Left colon (tissue), 2 donors: ENCODE measurements around the gene PIK3C2G. TPM values are rescaled to one million over a fixed set of nuclear protein-coding genes. Genes with fewer than 3 reads are reported as not detected.
A peak's percentile ranks its signal among the peaks of the same experiment; 100 is the strongest.

Experiments used
- ATAC-seq: fragments of 200-7000 bp; cut with Tn5 transposase; one replicate; pipeline ENCODE4 v1.9.1; 2020; ENCODE audit warnings: mild to moderate bottlenecking, moderate library complexity
- DNase-seq, 2 donors: peaks; one replicate each; pipeline ENCODE4 v3.0.0-alpha.2; 2020
- intact Hi-C, 2 donors: fragments of 100-400 bp; cut with DNase I in 1 of 2; cut with micrococcal nuclease in 1 of 2; formaldehyde crosslinking; loops; one replicate each; pipeline versions ENCODE4 v1.11.2 to v1.14.0; 2022; cut with DNase I, micrococcal nuclease
- total RNA-seq, 2 donors: library from RNA; stranded (reverse); fragmentation: NEBNext Ultra II Directional; extraction: Animal tissue kit (Norgen Biotek cat#: 25700); gene quantifications; one replicate each; pipeline ENCODE4 v1.2.1, GENCODE V29; 2021
- donor health status: DM: no; HTN: no; CAD: no.
- donor health status: DM: yes; HTN: yes; CAD: no.

PIK3C2G gene
- total RNA-seq, 2 donors from 2014 or later = 0.56 to 0.89 TPM

GRCh38 chr12:18387706-18388105, 126.4 kb downstream of the PIK3C2G start:
- ATAC-seq (no peak), DNase-seq (no peak)
- intact Hi-C loops = no loop called here

GRCh38 chr12:18389820-18390219, 128.5 kb downstream of the PIK3C2G start:
- intact Hi-C loops = no loop called here
- DNase-seq = no peak
- peak; percentile 43 for ATAC-seq

- DNase-seq = no peak
- intact Hi-C loops = no loop called here
- no peak for ATAC-seq
Measured at GRCh38 chr12:18391151-18391550, 129.8 kb downstream of the PIK3C2G start.

GRCh38 chr12:18394742-18395141, 133.4 kb downstream of the PIK3C2G start:
- ATAC-seq = no peak

GRCh38 chr12:18400186-18400585, 138.9 kb downstream of the PIK3C2G start:
- no peak for ATAC-seq
- no peak for DNase-seq
- intact Hi-C loops = no loop called here

More at GRCh38 chr12:18394742-18395141, 133.4 kb downstream of the PIK3C2G start:
- intact Hi-C loops = no loop called here
- DNase-seq = no peak

- ATAC-seq (no peak), DNase-seq (no peak)
- intact Hi-C loops = no loop called here
Measured at GRCh38 chr12:18402872-18403611, 141.7 kb downstream of the PIK3C2G start.

GRCh38 chr12:18411453-18411852, 150.1 kb downstream of the PIK3C2G start:
- no peak for ATAC-seq
- intact Hi-C loops = no loop called here
- DNase-seq = no peak

- intact Hi-C loops = no loop called here
- no peak for DNase-seq
- ATAC-seq = no peak
Measured at GRCh38 chr12:18414671-18415070, 153.4 kb downstream of the PIK3C2G start.

- no peak for ATAC-seq
- no peak for DNase-seq
- intact Hi-C loops = no loop called here
Measured at GRCh38 chr12:18415227-18415626, 153.9 kb downstream of the PIK3C2G start.

- ATAC-seq (no peak), DNase-seq (no peak)
- intact Hi-C loops = no loop called here
Measured at GRCh38 chr12:18416412-18416811, 155.1 kb downstream of the PIK3C2G start.

GRCh38 chr12:18419311-18419710, 158.0 kb downstream of the PIK3C2G start:
- no peak for ATAC-seq
- intact Hi-C loops = no loop called here
- no peak for DNase-seq

- ATAC-seq (no peak), DNase-seq (no peak)
- intact Hi-C loops = no loop called here
Measured at GRCh38 chr12:18421867-18422266, 160.5 kb downstream of the PIK3C2G start.

GRCh38 chr12:18422871-18423270, 161.6 kb downstream of the PIK3C2G start:
- intact Hi-C loops = no loop called here
- ATAC-seq = no peak

GRCh38 chr12:18424857-18425256, 163.5 kb downstream of the PIK3C2G start:
- ATAC-seq (no peak), DNase-seq (no peak)
- intact Hi-C loops = no loop called here

More at GRCh38 chr12:18422871-18423270, 161.6 kb downstream of the PIK3C2G start:
- DNase-seq = no peak

GRCh38 chr12:18427520-18427919, 166.2 kb downstream of the PIK3C2G start:
- DNase-seq (no peak), ATAC-seq (no peak)
- intact Hi-C loops = no loop called here

- intact Hi-C loops = no loop called here
- no peak for ATAC-seq
- DNase-seq = no peak
Measured at GRCh38 chr12:18428416-18428815, 167.1 kb downstream of the PIK3C2G start.

- ATAC-seq = no peak
- intact Hi-C loops = no loop called here
- no peak for DNase-seq
Measured at GRCh38 chr12:18429366-18429765, 168.0 kb downstream of the PIK3C2G start.

GRCh38 chr12:18430425-18431048, 169.2 kb downstream of the PIK3C2G start:
- DNase-seq (peak in 1 of 2 donors; percentile 13), ATAC-seq (peak; percentile 88)
- intact Hi-C loops = no loop called here

GRCh38 chr12:18431771-18432170, 170.5 kb downstream of the PIK3C2G start:
- no peak for DNase-seq
- ATAC-seq = no peak
- intact Hi-C loops = no loop called here

- intact Hi-C loops = no loop called here
- ATAC-seq = no peak
- DNase-seq = no peak
Measured at GRCh38 chr12:18432206-18432605, 170.9 kb downstream of the PIK3C2G start.

GRCh38 chr12:18436170-18436569, 174.9 kb downstream of the PIK3C2G start:
- DNase-seq = no peak
- no peak for ATAC-seq
- intact Hi-C loops = no loop called here
